ENCODE results near the gene PPP6R1.
A peak's percentile ranks its signal among the peaks of the same experiment; 100 is the strongest.

PPP6R1 gene

DNA sequence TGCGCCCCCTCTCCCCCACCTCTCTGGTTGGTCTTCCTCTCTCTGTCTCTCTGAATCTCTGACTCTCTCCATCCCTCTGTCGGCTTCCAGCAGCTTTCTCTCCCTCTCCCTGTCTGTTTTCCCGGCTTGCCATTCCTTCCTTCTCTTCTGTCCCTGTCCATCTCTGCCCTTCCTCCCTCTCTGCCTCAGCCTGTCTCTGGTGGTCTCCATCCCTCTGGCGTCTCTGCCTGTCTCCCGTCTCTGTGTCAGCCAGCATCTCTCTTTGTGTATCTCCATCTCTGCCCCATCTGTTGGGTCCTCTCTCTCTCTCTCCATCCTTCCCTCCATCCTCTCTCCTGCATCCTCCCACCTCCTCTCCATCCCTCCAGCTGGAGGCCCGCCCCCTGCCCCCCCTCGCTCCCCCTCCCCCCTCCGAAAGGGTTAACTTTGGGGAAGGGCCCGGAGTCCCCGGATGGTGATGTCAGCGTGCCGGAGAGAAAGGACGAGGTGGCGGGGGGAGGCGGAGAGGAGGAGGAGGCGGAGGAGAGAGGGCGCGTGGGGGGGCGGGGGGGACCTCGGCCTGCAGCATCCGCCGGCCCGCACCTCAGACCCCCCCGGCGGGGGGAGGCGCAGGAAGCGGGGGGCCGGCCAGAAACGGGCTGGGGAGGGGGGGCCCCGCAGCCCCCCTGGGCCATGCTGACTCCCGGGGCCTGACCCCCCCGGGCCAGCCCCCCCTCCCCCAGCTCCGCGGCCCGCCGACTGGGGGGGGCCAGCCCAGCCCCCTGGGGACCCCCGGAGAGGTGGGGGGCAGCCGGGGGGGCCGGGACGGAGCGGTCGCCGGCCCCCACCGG lies 24.9 kb upstream of the PPP6R1 start, which contains the start of gene BRSK1:
TSS of gene BRSK1 (plus strand) at position 450 of the 830 bp plus-strand sequence. CDS start 446 bp downstream, outside the sequence.
- DNase-seq (ENCODE audit: low spot score): peak; percentile 68

DNA sequence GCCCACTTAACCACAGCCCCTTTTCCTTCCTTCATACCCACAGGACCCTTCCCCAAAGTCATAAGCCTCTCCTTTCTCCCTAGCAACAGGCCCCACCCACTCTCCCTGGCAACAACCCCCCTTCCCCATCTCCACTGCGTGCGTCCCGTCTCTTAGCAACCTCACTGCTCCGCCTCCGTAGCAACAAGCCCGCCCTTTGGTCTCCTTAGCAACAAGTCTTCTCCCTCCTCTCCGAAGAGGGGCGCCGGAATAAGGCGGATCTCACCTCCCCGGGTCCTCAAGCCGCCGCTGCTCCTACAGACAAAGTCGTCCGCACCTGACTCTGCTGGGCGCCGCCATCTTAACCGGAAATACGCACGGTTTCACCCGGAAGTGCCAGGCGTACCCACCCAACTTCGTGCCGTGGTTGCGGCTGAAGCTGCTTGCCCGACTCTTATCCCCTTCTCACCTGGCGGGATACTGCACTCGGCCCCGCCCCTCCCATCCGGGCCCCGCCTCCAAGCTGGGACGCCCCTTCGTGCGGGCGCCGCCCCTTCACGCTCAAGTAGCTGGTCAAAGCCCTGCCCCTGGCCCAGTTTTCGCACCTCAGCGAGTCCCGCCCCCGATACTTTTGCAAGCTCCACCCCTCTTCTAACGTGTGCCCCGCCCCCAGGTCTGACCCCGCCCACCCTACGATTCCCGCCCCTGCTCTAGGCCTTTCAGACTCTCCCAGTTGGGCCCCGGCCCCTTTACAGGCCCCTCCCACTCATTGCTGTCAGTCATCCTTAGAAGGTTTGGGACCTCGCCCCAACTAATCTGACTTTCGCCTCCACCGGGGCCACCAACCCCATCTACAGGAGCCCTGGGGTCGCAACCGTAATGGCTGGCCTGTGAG lies 21.2 kb upstream of the PPP6R1 start, which contains the start of gene HSPBP1:
TSS of gene HSPBP1 (minus strand) at position 341 of the 874 bp plus-strand sequence. CDS start 502 bp downstream, outside the sequence.
- peak; percentile 90 for DNase-seq (ENCODE audit: low spot score)

DNA sequence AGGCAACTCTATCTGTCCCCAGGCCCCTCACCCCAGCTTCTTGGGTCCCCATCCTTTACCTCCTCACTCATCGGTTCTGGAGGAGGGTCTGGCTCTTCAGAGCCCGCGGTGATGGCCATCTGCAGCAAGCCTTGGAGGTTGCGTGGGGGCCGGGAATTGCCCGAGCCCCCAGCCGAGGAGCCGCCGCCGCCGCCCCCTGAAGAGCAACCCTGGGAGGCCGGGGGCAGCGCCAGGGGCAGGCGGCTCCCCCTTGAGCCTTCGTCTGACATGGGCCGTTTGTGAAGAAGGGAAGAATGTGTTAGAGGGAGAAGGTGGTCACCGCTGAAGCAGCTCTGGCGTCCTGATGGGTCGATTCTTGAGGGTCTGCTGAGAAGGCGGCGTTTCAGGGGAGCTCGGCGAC lies 20.5 kb upstream of the PPP6R1 start:
- no peak for DNase-seq (ENCODE audit: low spot score)

- no peak for DNase-seq (ENCODE audit: low spot score)
These were observed 19.7 kb upstream of the PPP6R1 start for GRCh38 chr19:55278391-55279135.

DNA sequence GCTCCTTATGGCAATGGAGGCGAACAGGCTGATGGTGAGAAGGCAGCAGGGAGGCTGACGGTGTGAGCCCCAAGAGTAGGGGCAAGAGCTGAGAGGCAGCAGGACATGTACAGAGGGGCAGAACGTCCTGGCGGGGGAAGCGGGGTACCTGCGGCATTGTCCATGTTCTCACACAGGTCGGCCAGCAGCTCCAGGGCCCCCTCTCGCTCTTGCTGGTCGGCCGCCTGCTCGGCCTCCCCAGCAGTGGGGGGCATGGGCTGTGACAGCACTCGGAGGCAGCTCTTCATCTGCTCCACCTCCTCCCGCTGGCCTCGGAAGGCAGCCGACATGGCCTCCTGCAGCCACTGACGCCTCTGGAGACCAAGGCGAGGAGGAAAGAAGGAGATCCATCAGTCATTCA lies 18.7 kb upstream of the PPP6R1 start:
- no peak for DNase-seq (ENCODE audit: low spot score)

- no peak for DNase-seq (ENCODE audit: low spot score)
These were observed 18.1 kb upstream of the PPP6R1 start for GRCh38 chr19:55276720-55277430.

- DNase-seq (ENCODE audit: low spot score): no peak
These were observed 17.3 kb upstream of the PPP6R1 start for GRCh38 chr19:55275851-55276719.

- DNase-seq (ENCODE audit: low spot score): no peak
These were observed 15.3 kb upstream of the PPP6R1 start for GRCh38 chr19:55273978-55274707.

GRCh38 chr19:55272142-55272541 lies 13.3 kb upstream of the PPP6R1 start:
- DNase-seq (ENCODE audit: low spot score): no peak

- DNase-seq (ENCODE audit: low spot score): no peak
These were observed 11.5 kb upstream of the PPP6R1 start for GRCh38 chr19:55270172-55270942.

GRCh38 chr19:55269299-55269698 lies 10.5 kb upstream of the PPP6R1 start:
- no peak for DNase-seq (ENCODE audit: low spot score)

DNA sequence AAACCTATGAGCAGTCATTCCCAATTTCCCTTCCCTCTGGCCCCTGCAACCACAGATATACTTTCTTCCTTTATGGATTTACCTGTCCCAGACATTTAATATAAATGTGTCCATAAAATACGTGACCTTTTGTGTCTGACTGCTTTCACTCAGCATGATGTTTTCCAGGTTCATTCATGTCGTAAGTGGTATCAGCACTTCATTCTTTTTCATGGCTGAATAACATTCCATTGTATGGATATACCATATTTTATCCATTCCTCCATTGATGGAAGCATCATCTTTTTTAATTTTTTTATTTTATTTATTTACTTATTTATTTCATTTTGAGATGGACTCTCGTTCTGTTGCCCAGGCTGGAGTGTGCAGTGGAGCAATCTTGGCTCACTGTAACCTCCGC lies 8.0 kb upstream of the PPP6R1 start:
- no peak for DNase-seq (ENCODE audit: low spot score)

GRCh38 chr19:55266404-55266803 lies 7.6 kb upstream of the PPP6R1 start:
- no peak for DNase-seq (ENCODE audit: low spot score)

DNA sequence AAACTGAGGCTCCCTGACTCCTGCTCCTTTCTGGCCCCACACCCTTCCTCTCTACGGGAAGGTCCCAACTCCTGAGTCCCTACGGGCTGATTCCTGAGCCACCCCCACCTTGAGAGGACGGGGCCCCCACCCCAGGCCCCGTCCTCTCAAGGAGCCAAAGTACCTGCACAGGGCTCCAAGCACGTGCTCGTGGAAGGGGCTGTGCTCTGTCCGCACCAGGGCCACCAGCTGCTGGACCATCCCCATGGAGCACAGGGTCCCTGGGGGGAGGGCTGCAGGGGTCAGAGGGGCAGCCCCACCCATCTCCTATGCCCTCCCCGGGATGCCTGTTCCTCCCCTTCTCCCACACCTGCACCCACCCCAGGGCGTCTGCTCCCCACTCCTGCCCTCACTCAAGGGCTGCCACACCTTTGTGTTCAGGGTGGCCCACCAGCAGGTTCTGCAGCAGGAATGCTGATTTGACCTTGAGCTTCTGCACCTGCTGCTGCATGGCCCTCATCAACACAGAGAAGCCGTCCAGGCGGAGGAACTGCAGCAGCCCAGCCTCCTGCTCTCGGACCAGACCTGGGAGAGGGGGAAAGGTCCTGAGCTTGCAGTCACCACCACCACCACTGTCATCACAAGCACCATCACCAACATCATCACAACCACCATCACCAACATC lies 7.0 kb upstream of the PPP6R1 start:
- DNase-seq (ENCODE audit: low spot score): no peak

- DNase-seq (ENCODE audit: low spot score): no peak
These were observed 6.4 kb upstream of the PPP6R1 start for GRCh38 chr19:55265173-55265572.

DNA sequence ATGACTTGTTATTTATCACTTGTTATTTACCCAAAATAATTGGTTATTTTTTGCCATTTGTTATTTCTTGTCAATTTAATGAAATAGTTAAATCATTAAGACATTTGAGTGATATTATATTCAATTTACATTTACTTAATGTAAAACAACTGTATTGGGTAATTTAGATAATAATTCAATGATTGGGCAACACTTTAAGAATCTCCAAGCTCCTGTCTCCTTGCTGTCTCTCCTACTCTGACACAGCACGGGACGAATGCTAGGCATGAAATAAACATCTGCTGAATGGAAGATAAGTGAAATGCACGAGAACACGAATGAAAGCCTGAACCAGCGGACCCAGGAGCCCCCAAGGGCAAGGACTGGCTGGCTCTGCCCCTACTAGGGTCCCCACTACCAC lies 5.7 kb upstream of the PPP6R1 start:
- no peak for DNase-seq (ENCODE audit: low spot score)

DNA sequence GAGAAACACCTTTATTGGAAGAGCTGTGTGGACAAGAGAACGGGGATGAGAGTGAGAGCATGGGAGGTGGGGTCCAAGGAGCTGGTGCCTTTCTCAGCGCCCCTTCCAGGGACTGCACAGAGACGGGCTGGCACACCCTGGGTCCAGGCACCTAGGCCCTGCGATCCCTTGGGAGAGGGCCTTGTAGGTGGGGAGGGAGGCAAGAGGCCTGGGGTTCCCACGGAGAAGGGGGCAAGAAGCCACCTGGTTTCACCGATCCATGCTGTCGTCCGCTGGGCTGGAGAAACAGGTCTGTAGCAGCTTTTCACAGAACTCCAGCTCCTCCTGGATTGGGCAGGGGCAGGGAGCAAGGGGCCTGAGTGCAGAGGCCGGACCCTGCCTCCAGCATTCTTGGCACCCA lies 3.5 kb upstream of the PPP6R1 start:
- no peak for DNase-seq (ENCODE audit: low spot score)

DNA sequence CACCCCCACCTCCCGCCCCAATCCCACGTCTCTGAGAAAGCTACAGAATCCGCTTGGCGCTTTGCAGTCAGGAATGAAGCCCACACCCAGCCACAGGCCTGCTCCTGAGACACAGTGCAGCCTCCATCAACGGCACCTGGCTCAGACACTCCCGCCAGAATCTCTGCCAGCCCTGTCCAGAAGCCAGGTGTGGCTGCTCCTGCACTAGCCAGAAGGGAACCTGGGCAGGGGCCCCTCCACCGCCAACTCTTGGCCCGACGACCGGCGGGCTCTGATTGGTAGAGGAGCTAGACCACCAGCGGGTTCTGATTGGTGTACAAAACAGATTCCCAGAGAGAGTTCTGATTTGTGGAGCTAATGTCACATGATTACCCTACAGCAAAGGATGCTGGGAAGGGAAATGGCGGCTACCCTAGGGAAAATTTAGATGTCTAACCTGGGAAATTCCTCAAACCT lies 2.9 kb upstream of the PPP6R1 start:
- no peak for DNase-seq (ENCODE audit: low spot score)

All from hepatic stellate cell (primary cell).